H1 (cell line): ENCODE data around the gene BUD13. TPM values are rescaled to one million over a fixed set of nuclear protein-coding genes. Genes with fewer than 3 reads are reported as not detected.

Experiments
- EP300 ChIP-seq, 2 experiments: IDR thresholded peaks; 1 replicate in 1 of 2; 2 replicates in 1 of 2; pipeline ENCODE4 v1.6.1; 2011 to 2012; ENCODE audit warnings: low read depth in 2 of 2, low read length in 2 of 2, mild to moderate bottlenecking in 2 of 2, borderline replicate concordance in 1 of 2, inconsistent platforms in 1 of 2, moderate library complexity in 1 of 2
- polyA plus RNA-seq, 7 experiments: library from polyadenylated mRNA; depleted of rRNA in 3 of 7; stranded (reverse) in 5 of 7; unstranded in 2 of 7; fragments of >200 nt in 5 of 7; fragments of 200-250 nt in 2 of 7; gene quantifications; 1 replicate in 5 of 7; 2 replicates in 1 of 7; 4 replicates in 1 of 7; pipeline versions ENCODE4 v1.2.1 to v1.2.3, GENCODE V29; 2011 to 2013; ENCODE audit warnings: missing spikeins in 2 of 7, mixed read lengths in 2 of 7
- total RNA-seq: library from RNA; stranded (reverse); fragmentation: NEBNext Ultra II Directional; extraction: Animal tissue kit (Norgen Biotek cat#: 25700); gene quantifications from 2 replicates; pipeline ENCODE4 v1.2.1, GENCODE V29; 2021

BUD13 gene
- total and polyA plus RNA-seq, 2 of the 8 experiments (the other 6 are each of a cell fraction or from before 2014, with no cell fraction given), result 24.8 to 27.2 TPM

DNA sequence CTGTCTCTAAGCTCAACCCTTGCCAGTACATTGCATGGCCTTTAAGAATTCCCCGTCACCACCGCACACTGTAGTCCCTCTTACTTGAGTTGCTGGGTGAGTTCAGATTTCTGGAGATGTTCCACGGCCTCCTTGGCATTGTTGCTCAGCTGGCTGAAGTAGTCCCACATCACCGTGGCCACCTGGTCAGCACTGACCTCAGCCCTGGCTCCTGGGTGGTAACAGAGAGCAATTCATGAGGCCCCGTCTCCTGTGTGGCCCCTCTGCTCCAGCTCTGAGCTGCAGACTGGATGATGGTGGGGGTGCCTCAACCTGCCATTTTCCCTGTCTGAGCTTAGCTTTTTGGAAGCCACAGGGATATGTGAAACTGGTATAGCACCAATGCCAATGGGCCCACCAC lies 49.8 kb upstream of the BUD13 start (continued):
- TF ChIP-seq EP300 (IDR thresholded peaks at IDR 0.05; ENCODE audit: borderline replicate concordance in 1 of 2, low read depth in 2 of 2, low read length in 2 of 2), result no peak
- TF ChIP-seq, all 59 proteins: peak for 0
